SK-N-SH treated with all-trans-retinoic acid at 6 μM for 48 hours (cell line): ENCODE data around the gene CYBA.

Experiments used
- ATAC-seq: fragments of 200-7000 bp; cut with Tn5 transposase; 3 replicates; pipeline ENCODE4 v1.9.1; 2020; ENCODE audit warnings: mild to moderate bottlenecking, moderate library complexity
- ARNTL ChIP-seq: fragments of 450-650 bp; formaldehyde crosslinking; IDR thresholded peaks from 2 replicates; pipeline ENCODE4 v1.5.0; 2020; ENCODE audit warnings: low read depth, mild to moderate bottlenecking, moderate library complexity, borderline replicate concordance
- BACH2 ChIP-seq: fragments of 250-450 bp; sonication (Bioruptor Pico); IDR thresholded peaks from 2 replicates; pipeline ENCODE4 v1.9.0; 2021; ENCODE audit warnings: mild to moderate bottlenecking, borderline replicate concordance
- CSDC2 ChIP-seq: fragments of 250-450 bp; sonication (Bioruptor Pico); IDR thresholded peaks from 2 replicates; pipeline ENCODE4 v1.5.0; 2020; ENCODE audit warnings: mild to moderate bottlenecking, moderate library complexity
- ESRRG ChIP-seq: fragments of 250-450 bp; sonication (Bioruptor Pico); IDR thresholded peaks from 2 replicates; pipeline ENCODE4 v1.6.1; 2021; ENCODE audit warnings: mild to moderate bottlenecking
- ISL1 ChIP-seq: fragments of 250-450 bp; sonication (Bioruptor Pico); IDR thresholded peaks from 2 replicates; pipeline ENCODE4 v2.1.2; 2022; ENCODE audit warnings: mild to moderate bottlenecking, moderate library complexity
- OSR1 ChIP-seq: fragments of 250-450 bp; sonication (Bioruptor Pico); IDR thresholded peaks from 2 replicates; pipeline ENCODE4 v1.8.0; 2022; ENCODE audit warnings: moderate library complexity, mild to moderate bottlenecking, inconsistent platforms
- PPARA ChIP-seq: fragments of 250-450 bp; sonication (Bioruptor Pico); IDR thresholded peaks from 2 replicates; pipeline ENCODE4 v1.5.0; 2020; ENCODE audit warnings: mild to moderate bottlenecking, borderline replicate concordance
- RARB ChIP-seq: fragments of 250-450 bp; sonication (Bioruptor Pico); IDR thresholded peaks from 2 replicates; pipeline ENCODE4 v1.8.0; 2021; ENCODE audit warnings: mild to moderate bottlenecking, moderate library complexity
- SNAI2 ChIP-seq: fragments of 250-450 bp; sonication (Bioruptor Pico); IDR thresholded peaks from 2 replicates; pipeline ENCODE4 v1.5.0; 2020; ENCODE audit warnings: mild to moderate bottlenecking, moderate library complexity
- TCF4 ChIP-seq: fragments of 250-450 bp; sonication (Bioruptor Pico); IDR thresholded peaks from 2 replicates; pipeline ENCODE4 v1.8.0; 2021; ENCODE audit warnings: mild to moderate bottlenecking, moderate library complexity, borderline replicate concordance
- TOX ChIP-seq: fragments of 250-450 bp; sonication (Bioruptor Pico); IDR thresholded peaks from 2 replicates; pipeline ENCODE4 v1.8.0; 2021; ENCODE audit warnings: mild to moderate bottlenecking, moderate library complexity, borderline replicate concordance
- ZC3H10 ChIP-seq: fragments of 250-450 bp; sonication (Bioruptor Pico); IDR thresholded peaks from 2 replicates; pipeline ENCODE4 v1.5.1; 2021; ENCODE audit warnings: mild to moderate bottlenecking, moderate library complexity
- ZFP3 ChIP-seq: fragments of 250-450 bp; sonication (Bioruptor Pico); IDR thresholded peaks from 2 replicates; pipeline ENCODE4 v1.5.0; 2020; ENCODE audit warnings: mild to moderate bottlenecking, moderate library complexity
- ZFP30 ChIP-seq: fragments of 450-650 bp; formaldehyde crosslinking; IDR thresholded peaks from 2 replicates; pipeline ENCODE4 v1.5.0; 2022; ENCODE audit warnings: mild to moderate bottlenecking, moderate library complexity
- ZNF565 ChIP-seq: fragments of 450-650 bp; formaldehyde crosslinking; conservative IDR thresholded peaks from 2 replicates; pipeline ENCODE4 v1.5.0; 2020; ENCODE audit warnings: low read depth, mild to moderate bottlenecking, moderate library complexity
- ZNF70 ChIP-seq: fragments of 450-650 bp; formaldehyde crosslinking; IDR thresholded peaks from 2 replicates; pipeline ENCODE4 v1.5.0; 2020; ENCODE audit warnings: mild to moderate bottlenecking, moderate library complexity
- ZNF8 ChIP-seq: fragments of 450-650 bp; formaldehyde crosslinking; IDR thresholded peaks from 2 replicates; pipeline ENCODE4 v1.5.0; 2020; ENCODE audit warnings: mild to moderate bottlenecking, moderate library complexity
- TF ChIP-seq, protein P1 (sequence below): fragments of 250-450 bp; sonication (Bioruptor Pico); IDR thresholded peaks from 2 replicates; pipeline ENCODE4 v1.8.0; 2021; ENCODE audit warnings: low read depth, mild to moderate bottlenecking, moderate library complexity, borderline replicate concordance
- TF ChIP-seq, protein P2 (sequence below): fragments of 250-450 bp; sonication (Bioruptor Pico); IDR thresholded peaks from 2 replicates; pipeline ENCODE4 v1.8.0; 2020; ENCODE audit warnings: mild to moderate bottlenecking, moderate library complexity, borderline replicate concordance
- TF ChIP-seq, protein P3 (sequence below): fragments of 250-450 bp; sonication (Bioruptor Pico); IDR thresholded peaks from 2 replicates; pipeline ENCODE4 v1.5.1; 2020; ENCODE audit warnings: low read depth, mild to moderate bottlenecking, moderate library complexity
- TF ChIP-seq, protein P4 (sequence below): fragments of 250-450 bp; sonication (Bioruptor Pico); IDR thresholded peaks from 2 replicates; pipeline ENCODE4 v1.5.0; 2020; ENCODE audit warnings: mild to moderate bottlenecking, moderate library complexity

Gene CYBA

DNA sequence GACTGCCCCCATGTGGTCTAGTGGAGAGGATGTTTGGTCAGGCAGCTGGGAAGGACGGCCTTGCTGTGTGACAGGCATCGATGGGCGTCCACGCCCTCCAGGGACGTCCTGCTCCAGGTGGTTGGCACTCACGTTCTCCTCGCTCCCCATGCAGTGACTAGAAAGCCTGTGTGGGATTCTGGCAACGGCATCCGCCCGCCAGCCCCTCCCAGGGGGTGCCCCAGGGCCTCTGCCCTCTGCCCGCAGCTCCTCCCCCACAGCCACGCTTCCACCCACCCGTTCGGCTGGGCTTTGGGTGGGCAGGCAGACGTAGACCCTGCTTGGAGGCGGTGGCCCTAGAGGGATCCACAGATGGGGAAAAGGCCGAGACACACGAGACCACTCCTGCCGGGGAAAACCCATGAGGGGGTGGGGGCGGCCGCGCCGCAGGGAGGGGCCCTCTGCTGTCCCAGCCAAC lies 17.1 kb downstream of the CYBA start:
- peak; percentile 19; the same call in 1 of the 3 replicates for ATAC-seq
- TF ChIP-seq ESRRG (no peak), ZFP3 (no peak), ZFP30 (CRISPR knock-in tag) (no peak), RARB (no peak), ZNF8 (no peak), PPARA (CRISPR knock-in tag) (no peak), BACH2 (CRISPR knock-in tag) (no peak), ZNF565 (no peak), ARNTL (CRISPR knock-in tag) (no peak), CSDC2 (no peak), TCF4 (CRISPR knock-in tag) (no peak), ZNF70 (CRISPR knock-in tag) (no peak), ZC3H10 (CRISPR knock-in tag) (no peak), ISL1 (CRISPR knock-in tag) (no peak)
- TF ChIP-seq, protein P1, sequence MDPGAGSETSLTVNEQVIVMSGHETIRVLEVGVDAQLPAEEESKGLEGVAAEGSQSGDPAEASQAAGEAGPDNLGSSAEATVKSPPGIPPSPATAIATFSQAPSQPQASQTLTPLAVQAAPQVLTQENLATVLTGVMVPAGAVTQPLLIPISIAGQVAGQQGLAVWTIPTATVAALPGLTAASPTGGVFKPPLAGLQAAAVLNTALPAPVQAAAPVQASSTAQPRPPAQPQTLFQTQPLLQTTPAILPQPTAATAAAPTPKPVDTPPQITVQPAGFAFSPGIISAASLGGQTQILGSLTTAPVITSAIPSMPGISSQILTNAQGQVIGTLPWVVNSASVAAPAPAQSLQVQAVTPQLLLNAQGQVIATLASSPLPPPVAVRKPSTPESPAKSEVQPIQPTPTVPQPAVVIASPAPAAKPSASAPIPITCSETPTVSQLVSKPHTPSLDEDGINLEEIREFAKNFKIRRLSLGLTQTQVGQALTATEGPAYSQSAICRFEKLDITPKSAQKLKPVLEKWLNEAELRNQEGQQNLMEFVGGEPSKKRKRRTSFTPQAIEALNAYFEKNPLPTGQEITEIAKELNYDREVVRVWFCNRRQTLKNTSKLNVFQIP = no peak
- TF ChIP-seq, protein P2, sequence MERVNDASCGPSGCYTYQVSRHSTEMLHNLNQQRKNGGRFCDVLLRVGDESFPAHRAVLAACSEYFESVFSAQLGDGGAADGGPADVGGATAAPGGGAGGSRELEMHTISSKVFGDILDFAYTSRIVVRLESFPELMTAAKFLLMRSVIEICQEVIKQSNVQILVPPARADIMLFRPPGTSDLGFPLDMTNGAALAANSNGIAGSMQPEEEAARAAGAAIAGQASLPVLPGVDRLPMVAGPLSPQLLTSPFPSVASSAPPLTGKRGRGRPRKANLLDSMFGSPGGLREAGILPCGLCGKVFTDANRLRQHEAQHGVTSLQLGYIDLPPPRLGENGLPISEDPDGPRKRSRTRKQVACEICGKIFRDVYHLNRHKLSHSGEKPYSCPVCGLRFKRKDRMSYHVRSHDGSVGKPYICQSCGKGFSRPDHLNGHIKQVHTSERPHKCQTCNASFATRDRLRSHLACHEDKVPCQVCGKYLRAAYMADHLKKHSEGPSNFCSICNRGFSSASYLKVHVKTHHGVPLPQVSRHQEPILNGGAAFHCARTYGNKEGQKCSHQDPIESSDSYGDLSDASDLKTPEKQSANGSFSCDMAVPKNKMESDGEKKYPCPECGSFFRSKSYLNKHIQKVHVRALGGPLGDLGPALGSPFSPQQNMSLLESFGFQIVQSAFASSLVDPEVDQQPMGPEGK (CRISPR knock-in tag) = no peak
- TF ChIP-seq, protein P3, sequence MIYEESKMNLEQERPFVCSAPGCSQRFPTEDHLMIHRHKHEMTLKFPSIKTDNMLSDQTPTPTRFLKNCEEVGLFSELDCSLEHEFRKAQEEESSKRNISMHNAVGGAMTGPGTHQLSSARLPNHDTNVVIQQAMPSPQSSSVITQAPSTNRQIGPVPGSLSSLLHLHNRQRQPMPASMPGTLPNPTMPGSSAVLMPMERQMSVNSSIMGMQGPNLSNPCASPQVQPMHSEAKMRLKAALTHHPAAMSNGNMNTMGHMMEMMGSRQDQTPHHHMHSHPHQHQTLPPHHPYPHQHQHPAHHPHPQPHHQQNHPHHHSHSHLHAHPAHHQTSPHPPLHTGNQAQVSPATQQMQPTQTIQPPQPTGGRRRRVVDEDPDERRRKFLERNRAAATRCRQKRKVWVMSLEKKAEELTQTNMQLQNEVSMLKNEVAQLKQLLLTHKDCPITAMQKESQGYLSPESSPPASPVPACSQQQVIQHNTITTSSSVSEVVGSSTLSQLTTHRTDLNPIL (CRISPR knock-in tag) = no peak
- TF ChIP-seq, protein P4, sequence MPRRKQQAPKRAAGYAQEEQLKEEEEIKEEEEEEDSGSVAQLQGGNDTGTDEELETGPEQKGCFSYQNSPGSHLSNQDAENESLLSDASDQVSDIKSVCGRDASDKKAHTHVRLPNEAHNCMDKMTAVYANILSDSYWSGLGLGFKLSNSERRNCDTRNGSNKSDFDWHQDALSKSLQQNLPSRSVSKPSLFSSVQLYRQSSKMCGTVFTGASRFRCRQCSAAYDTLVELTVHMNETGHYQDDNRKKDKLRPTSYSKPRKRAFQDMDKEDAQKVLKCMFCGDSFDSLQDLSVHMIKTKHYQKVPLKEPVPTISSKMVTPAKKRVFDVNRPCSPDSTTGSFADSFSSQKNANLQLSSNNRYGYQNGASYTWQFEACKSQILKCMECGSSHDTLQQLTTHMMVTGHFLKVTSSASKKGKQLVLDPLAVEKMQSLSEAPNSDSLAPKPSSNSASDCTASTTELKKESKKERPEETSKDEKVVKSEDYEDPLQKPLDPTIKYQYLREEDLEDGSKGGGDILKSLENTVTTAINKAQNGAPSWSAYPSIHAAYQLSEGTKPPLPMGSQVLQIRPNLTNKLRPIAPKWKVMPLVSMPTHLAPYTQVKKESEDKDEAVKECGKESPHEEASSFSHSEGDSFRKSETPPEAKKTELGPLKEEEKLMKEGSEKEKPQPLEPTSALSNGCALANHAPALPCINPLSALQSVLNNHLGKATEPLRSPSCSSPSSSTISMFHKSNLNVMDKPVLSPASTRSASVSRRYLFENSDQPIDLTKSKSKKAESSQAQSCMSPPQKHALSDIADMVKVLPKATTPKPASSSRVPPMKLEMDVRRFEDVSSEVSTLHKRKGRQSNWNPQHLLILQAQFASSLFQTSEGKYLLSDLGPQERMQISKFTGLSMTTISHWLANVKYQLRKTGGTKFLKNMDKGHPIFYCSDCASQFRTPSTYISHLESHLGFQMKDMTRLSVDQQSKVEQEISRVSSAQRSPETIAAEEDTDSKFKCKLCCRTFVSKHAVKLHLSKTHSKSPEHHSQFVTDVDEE (CRISPR knock-in tag) = no peak

DNA sequence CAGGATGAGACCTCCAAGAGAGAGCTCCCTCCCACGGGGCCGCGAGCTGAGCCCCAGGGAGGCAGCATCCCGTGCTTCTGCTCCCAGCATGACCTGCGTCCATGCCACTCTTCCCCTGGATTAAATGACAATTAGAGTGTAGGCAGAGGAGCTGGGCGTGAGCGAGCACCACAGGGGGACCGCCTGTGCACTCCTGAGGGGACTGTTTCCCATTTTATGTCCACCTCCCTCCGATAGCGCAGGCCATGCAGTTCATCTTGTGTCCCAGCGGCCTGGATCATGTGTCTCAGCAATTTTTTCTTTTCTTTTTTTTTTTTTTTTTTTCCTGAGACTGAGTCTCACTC lies 18.3 kb downstream of the CYBA start:
- ATAC-seq = no peak

More for the DNA sequence above, 18.3 kb downstream of the CYBA start:
- TF ChIP-seq RARB = no peak
- no peak for TF ChIP-seq SNAI2 (CRISPR knock-in tag)
- TF ChIP-seq, protein P2 (CRISPR knock-in tag) = no peak
- no peak for TF ChIP-seq OSR1 (CRISPR knock-in tag)
- no peak for TF ChIP-seq ZFP30 (CRISPR knock-in tag)
- TF ChIP-seq ARNTL (CRISPR knock-in tag) = no peak
- TF ChIP-seq, protein P4 (CRISPR knock-in tag) = no peak
- TF ChIP-seq TCF4 (CRISPR knock-in tag) = no peak
- TF ChIP-seq, protein P1 = no peak
- no peak for TF ChIP-seq TOX (CRISPR knock-in tag)
- TF ChIP-seq ZNF8 = no peak
